Mesodermal cell (in vitro differentiated cells): ENCODE results near the gene LAGE3. TPM values are rescaled to one million over a fixed set of nuclear protein-coding genes. Genes with fewer than 3 reads are reported as not detected.
A peak's percentile ranks its signal among the peaks of the same experiment; 100 is the strongest.

Experiments
- H3K27ac ChIP-seq: 2 replicates; pipeline ENCODE4 v1.7.0; 2013; ENCODE audit warnings: mild to moderate bottlenecking, low read depth, low read length, moderate library complexity; ENCODE audit not compliant: severe bottlenecking
- H3K36me3 ChIP-seq: 2 replicates; pipeline ENCODE4 v1.7.1; 2013; ENCODE audit warnings: mild to moderate bottlenecking, low read length, moderate library complexity; ENCODE audit not compliant: control insufficient read depth, insufficient read depth
- H3K4me1 ChIP-seq: one replicate; pipeline ENCODE4 v1.7.1; 2013; ENCODE audit warnings: mild to moderate bottlenecking, low read length; ENCODE audit not compliant: insufficient read depth, control insufficient read depth, poor library complexity, severe bottlenecking
- H3K4me3 ChIP-seq: 2 replicates; pipeline ENCODE4 v1.7.0; 2013; ENCODE audit warnings: low read length, control low read depth, mild to moderate bottlenecking; ENCODE audit not compliant: insufficient read depth, poor library complexity, severe bottlenecking; ENCODE audit errors: extremely low read depth
- H3K9me3 ChIP-seq: 2 replicates; pipeline ENCODE4 v1.7.1; 2013; ENCODE audit warnings: mild to moderate bottlenecking, low read length, moderate library complexity; ENCODE audit not compliant: control insufficient read depth
- WGBS, 2 experiments: methylation state at CpG; one replicate each; pipeline ENCODE4 v1.1.5; 2013; ENCODE audit warnings: missing lambda C conversion rate in 2 of 2; ENCODE audit not compliant: insufficient coverage in 2 of 2; 5-methylcytosine and 5-hydroxymethylcytosine counted together
- polyA plus RNA-seq, 2 experiments: library from polyadenylated mRNA; stranded (reverse); fragments of 50-300 nt; gene quantifications; one replicate each; pipeline ENCODE4 v1.2.3, GENCODE V29; 2013

LAGE3 gene
- 24.1 TPM for polyA plus RNA-seq (2013, experiment 1 of 2)
- polyA plus RNA-seq (2013, experiment 2 of 2) = 21.1 TPM

DNA sequence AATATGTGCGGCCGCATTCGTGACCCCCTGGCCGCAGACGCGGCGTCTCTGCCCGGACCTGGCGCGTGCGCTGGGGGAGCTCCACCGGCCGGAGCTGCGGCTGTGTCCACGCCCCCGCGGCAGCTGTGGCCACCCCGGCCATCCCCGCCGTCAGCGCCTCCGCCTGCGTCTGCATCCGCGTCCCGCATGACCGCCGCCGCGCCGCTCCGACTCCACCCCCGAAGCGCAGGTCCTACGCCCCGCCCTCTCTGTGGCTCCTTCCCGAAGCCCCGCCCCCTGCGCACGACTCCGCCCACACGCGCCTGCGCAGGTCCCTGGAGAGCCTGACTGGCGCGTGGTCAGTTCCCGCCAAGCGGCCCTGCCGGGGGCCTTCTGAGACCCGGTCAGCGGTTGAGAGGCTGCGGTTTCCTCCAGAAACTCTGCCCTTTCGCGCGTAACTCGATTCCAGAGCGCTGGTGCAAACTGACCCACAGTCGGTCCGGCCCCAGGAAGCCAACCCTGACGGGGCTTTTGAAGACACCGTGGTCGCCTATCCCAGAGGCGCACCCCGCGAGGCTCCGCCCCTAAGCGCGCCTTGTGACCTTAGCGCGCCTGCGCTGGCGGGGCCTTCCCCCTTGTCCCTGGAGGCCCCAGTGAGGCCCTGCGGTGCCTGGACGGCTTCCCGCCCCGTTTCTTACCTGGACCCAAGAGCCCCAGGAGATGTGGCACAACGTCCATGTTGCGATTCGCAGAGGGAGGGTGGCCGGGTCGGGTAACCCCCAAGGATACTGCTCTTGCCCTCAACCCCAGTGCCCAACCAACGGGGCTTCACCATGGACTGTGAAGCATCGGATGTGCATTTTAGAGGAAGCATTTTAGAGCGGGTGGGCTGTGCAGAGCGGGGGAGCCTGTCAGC lies at the start of gene LAGE3:
LAGE3 (minus strand) TSS at position 554 of the 895 bp plus-strand sequence; CDS start at position 188, 366 bp downstream.
- Histone ChIP-seq H3K4me3 (peak within 1 kb of the TSS; percentile 44), H3K4me1 (no peaks in the 10 kb centered on the region), H3K36me3 (peaks cover 3% of the 10 kb centered on the region), H3K9me3 (no peaks in the 10 kb centered on the region), H3K27ac (peak within 1 kb of the TSS; percentile 10)
- 9 to 12% methylated on average over 25 to 58 of the region's 85 CpGs for WGBS, 2 experiments

DNA sequence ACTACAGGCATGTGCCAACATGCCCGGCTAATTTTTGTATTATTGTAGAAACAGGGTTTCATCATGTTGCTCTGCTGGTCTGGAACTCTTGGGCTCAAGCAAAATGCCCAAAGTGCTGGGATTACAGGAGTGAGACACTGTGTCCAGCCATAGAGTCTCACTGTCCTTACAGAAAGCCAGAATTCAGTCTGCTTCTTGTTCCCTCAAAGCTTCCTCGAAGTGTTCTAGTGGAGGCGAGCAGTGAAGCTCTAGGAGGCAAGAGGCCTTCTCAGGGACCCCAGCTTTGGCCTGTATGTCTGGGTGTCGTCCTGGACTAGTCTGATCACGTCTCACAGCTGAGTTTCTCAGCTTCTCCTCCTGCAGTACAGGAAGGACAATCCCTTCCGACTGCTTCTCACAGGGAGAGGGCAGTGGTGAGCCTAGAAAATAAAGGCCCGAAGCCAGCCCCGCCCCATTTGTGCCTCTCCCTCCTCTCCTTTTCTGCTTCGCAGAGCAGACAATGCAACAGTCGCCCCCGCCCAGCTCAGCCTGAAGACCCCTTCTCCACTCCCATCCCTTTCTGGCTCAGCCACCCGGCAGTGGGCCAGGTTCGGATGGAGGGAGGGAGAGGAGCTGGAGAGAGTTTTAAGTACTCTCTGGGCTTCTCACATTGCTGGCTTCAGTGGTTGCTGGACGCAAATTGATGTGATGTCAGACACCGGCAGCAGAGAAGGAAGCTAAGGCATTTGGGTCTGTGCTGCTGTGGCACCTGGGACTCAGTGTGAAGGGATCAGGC lies 48.0 kb upstream of the LAGE3 start:
- peaks cover 8% of the 10 kb centered on the region for H3K4me1 ChIP-seq
- no peaks in the 10 kb centered on the region for H3K9me3 ChIP-seq
- peak overlapping the region; percentile 59 for H3K27ac ChIP-seq
- no peak overlapping the region for H3K4me3 ChIP-seq
- no peaks in the 10 kb centered on the region for H3K36me3 ChIP-seq
- 29 to 34% methylated on average over 3 to 4 of the region's 15 CpGs for WGBS, 2 experiments

DNA sequence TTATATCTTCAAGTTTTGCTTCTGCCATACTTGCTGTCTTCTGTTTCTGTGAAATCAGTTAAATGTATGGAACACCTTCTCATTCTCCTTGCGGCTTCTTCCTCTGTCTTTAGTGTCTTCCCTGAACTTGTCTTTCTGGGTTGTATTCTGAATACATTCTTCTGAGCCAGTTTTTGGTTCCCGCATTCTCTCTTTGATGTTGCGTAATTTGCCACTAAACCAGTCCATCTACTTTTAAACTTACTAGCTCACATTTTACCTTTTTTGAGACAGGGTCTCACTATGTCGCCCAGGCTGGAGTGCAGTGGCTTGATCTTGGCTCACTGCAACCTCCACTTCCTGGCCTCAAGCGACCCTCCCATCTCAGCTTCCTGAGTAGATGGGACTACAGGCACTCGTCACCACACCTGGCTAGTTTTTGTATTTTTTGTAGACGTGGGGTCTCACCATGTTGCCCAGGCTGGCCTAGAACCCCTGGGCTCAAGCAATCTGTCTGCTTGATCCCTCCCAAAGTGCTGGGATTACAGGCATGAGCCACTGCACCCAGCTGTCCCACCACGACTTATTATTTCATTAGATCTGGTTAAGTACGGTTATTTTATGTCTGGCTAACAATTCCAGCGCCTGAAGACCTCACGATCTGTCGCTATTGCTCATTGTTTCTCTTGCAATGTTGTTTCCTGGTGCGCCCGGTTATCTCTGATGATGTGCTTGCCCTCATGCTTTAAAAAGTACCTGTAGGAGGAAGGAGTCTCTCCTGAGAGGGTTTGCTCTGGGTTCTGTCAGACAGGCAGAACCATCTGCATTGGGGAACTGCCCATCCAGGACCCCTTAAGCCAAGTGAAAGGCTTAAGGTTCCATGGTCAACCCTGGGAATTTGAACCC lies 46.8 kb upstream of the LAGE3 start:
- Histone ChIP-seq H3K4me1 (peaks cover 4% of the 10 kb centered on the region), H3K36me3 (no peaks in the 10 kb centered on the region), H3K4me3 (no peak overlapping the region), H3K9me3 (no peaks in the 10 kb centered on the region), H3K27ac (no peak overlapping the region)
- 94 to 97% methylated on average over 6 of the region's 14 CpGs for WGBS, 2 experiments

DNA sequence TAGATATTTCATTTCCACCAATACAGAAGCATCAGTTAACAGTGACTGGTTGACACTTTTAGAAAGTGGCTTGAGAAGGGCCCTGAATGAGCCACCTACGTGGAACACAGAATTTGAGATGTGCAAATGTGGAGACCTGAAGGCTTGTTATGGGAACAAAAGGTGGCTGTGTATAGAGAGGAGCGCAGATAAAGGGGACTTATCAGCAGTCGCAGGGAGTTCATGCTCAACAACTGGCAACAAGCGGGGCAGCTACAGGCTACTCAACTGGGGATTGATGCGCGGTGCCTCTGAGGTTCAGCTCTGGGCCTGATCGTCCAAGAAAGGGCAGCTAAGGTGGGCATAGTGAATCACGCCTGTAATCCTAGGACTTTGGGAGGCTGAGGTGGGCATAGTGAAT lies 40.3 kb upstream of the LAGE3 start:
- Histone ChIP-seq H3K36me3 (no peaks in the 10 kb centered on the region), H3K4me3 (no peak overlapping the region), H3K4me1 (peaks cover 4% of the 10 kb centered on the region), H3K27ac (no peak overlapping the region), H3K9me3 (no peaks in the 10 kb centered on the region)
- WGBS, 2 experiments = 96 to 97% methylated on average over 5 to 7 of the region's 8 CpGs

- peak overlapping the region; percentile 34 for H3K4me3 ChIP-seq
- 5 to 6% methylated on average over 9 to 14 of the region's 25 CpGs for WGBS, 2 experiments
- H3K27ac ChIP-seq = peak overlapping the region; percentile 97
- peaks cover 4% of the 10 kb centered on the region for H3K4me1 ChIP-seq
- H3K9me3 ChIP-seq = no peaks in the 10 kb centered on the region
- H3K36me3 ChIP-seq = no peaks in the 10 kb centered on the region
Observed at GRCh38 chrX:154517101-154517781, 38.2 kb upstream of the LAGE3 start.

DNA sequence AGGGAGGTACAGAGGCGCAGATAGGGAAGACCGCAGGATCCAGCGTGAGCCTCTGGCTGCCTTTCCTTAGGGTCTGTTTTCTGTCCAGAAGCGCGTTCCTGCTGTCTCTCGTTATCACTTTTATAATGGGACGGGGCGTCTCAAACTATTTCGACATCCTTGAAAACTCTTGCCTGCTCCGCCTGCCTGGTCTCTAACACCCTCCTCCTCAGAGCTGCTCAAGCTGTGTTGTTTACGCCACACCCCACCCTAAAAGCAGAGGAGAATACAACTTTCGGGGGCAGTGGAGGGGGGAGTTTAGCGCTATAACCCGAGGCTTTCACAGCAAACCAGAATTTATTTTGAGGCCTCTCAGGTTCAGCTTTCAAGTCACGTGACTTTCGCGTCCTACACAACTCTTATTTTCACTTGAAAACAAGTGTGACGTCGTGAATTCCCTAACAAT lies 37.6 kb upstream of the LAGE3 start:
- 0 to 3% methylated on average over 3 to 5 of the region's 19 CpGs for WGBS, 2 experiments
- H3K27ac ChIP-seq = peak overlapping the region; percentile 97

DNA sequence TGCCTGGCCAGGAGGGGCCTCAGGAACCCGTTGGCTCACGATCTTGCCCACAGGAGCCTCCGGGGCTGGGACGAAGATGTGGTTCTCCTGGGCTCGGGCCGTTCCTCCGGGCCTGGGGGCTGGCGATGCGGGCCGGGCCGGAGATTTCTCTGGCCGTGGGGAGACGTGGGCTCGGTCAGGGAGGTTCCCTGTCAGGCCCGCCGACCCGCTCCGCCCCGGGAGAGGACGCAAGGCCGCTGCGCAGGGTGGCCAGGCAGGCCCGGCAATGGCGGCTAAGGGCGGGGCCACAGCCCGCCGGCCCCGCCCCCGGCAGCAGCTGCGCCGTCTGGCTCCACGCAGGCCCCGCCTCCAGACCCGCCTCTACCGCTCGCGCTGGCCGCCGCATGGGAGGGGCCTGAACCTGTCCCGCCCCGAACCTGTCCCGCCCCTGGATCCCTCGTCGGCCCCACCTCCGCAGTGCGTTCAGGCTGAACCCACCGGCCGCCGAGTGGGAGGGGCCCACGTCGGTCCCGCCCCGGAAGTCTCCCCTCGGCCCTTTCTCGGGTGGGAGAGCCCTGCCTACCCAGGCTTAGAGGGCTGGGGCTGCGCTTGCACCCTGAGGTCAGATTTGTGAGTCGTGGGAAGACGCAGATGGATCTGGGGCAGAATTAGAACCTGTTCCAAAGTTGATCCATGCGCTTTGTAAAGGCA lies 37.0 kb upstream of the LAGE3 start, which contains the start of gene FAM3A:
FAM3A (minus strand) TSS at position 267 of the 690 bp plus-strand sequence. CDS start 460 bp downstream, outside the sequence.
- 0% methylated on average over 23 to 39 of the region's 59 CpGs for WGBS, 2 experiments
- no peaks in the 10 kb centered on the region for H3K36me3 ChIP-seq
- H3K27ac ChIP-seq = peak within 1 kb of the TSS; percentile 97
- H3K4me3 ChIP-seq = peak within 1 kb of the TSS; percentile 51
- no peaks in the 10 kb centered on the region for H3K9me3 ChIP-seq
- H3K4me1 ChIP-seq = peaks cover 4% of the 10 kb centered on the region

More for the DNA sequence above, 37.6 kb upstream of the LAGE3 start:
- no peaks in the 10 kb centered on the region for H3K9me3 ChIP-seq
- peaks cover 4% of the 10 kb centered on the region for H3K4me1 ChIP-seq
- peak overlapping the region; percentile 34 for H3K4me3 ChIP-seq
- H3K36me3 ChIP-seq = no peaks in the 10 kb centered on the region

DNA sequence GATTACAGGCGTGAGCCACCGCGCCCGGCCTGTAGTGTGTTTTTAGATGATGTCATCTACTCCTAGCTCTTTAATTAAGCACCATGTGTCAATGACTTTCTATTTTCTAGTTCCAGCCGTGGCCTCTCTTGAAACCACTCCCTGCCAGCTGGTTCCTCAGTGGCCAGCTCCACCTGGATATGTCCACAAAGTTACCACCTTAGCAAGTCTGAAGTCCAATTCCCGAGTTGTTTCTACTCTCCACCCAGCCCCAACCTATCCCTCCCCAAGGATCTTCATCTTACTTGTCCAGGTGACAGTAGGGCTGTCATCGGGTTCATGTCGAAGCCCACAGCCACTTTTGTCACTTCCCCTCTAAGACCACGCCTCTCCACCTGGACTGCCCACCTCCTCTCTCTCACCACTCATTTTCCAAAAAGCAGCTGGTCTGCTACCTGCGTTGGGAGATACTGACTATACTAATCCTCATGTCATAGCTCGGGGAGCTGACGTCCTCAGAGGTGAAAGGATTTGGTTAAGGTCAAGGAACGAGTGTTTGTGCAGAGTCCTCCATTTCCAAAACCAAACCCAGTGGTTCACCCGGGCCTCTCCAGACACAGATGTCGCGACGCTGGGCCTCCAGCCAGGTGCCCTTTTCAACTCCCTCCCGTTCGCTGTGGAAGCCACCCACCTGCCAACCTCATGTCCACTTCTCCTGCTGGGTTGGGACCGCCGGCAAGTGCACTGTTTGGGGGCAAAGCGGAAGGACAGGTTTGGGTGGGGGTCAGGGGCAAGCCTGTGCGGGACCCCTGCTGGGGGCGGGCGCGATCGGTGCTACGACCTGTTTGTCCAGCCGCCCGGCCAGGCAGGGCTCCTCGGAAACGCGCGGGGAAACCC lies 36.2 kb upstream of the LAGE3 start:
- no peak overlapping the region for H3K27ac ChIP-seq
- H3K4me3 ChIP-seq = peak overlapping the region; percentile 51
- H3K36me3 ChIP-seq = no peaks in the 10 kb centered on the region
- H3K4me1 ChIP-seq = peaks cover 4% of the 10 kb centered on the region
- no peaks in the 10 kb centered on the region for H3K9me3 ChIP-seq
- 23 to 100% methylated on average over 1 to 17 of the region's 34 CpGs for WGBS, 2 experiments

DNA sequence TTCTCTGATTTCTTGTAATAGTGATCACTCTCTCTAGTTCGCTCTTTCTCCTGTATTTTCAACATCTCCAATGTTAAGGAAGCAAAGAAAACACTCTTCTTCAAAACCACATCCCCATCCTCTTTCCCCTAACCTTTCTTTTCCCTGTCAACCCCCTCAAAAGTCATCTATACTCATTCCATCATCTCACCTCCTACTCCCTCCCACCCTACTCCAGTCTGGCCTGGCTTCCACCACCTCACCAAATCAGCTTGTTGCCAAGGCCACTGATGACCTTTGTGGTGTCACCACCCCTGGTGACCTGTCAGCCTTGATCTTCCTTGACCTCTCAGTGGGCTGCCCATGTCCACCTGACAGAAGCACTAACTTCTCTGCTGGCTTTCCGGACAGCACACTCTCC lies 34.6 kb upstream of the LAGE3 start:
- H3K4me3 ChIP-seq = no peak overlapping the region
- H3K36me3 ChIP-seq = peaks cover 12% of the 10 kb centered on the region
- peaks cover 4% of the 10 kb centered on the region for H3K4me1 ChIP-seq
- no peak overlapping the region for H3K27ac ChIP-seq
- 100% methylated on average over 1 of the region's 2 CpGs for WGBS, 2 experiments
- H3K9me3 ChIP-seq = no peaks in the 10 kb centered on the region
